Esophagus muscularis mucosa (tissue), 4 donors: ENCODE results near the gene UGT2A3. TPM values are rescaled to one million over a fixed set of nuclear protein-coding genes. Genes with fewer than 3 reads are reported as not detected.

Experiments used
- DNase-seq: peaks from one replicate; pipeline ENCODE4 v3.0.0-alpha.2; 2017; ENCODE audit errors: extremely low spot score
- H3K27ac ChIP-seq, 4 donors: fragments of 200-600 bp; sonication (generic); replicated peaks in 1 of 4; 1 replicate in 3 of 4; 2 replicates in 1 of 4; pipeline ENCODE4 v1.5.1; 2016 to 2019; ENCODE audit warnings: mild to moderate bottlenecking in 1 of 4
- H3K27me3 ChIP-seq, 4 donors: fragments of 200-600 bp; sonication (generic); one replicate each; pipeline versions ENCODE4 v1.5.1 to v1.6.0; 2016 to 2019
- H3K36me3 ChIP-seq, 4 donors: fragments of 200-600 bp; sonication (generic); one replicate each; pipeline ENCODE4 v1.5.1; 2016 to 2019
- H3K4me1 ChIP-seq, 4 donors: fragments of 200-600 bp; sonication (generic); one replicate each; pipeline ENCODE4 v1.5.1; 2016 to 2019
- H3K4me3 ChIP-seq, 4 donors: fragments of 200-600 bp; sonication (generic); 1 replicate in 2 of 4; 2 replicates in 2 of 4; pipeline ENCODE4 v1.5.1; 2016 to 2019; ENCODE audit warnings: mild to moderate bottlenecking in 4 of 4, moderate library complexity in 1 of 4
- H3K9me3 ChIP-seq, 4 donors: fragments of 200-600 bp; sonication (generic); 1 replicate in 3 of 4; 2 replicates in 1 of 4; pipeline ENCODE4 v1.5.1; 2016 to 2019
- EP300 ChIP-seq: sonication (generic); formaldehyde crosslinking; IDR thresholded peaks from one replicate; pipeline ENCODE4 v1.6.1; 2017; ENCODE audit warnings: antibody characterized with exemption
- POLR2A ChIP-seq: fragments of 450-650 bp; IDR thresholded peaks from one replicate; pipeline ENCODE4 v1.6.1; 2017; ENCODE audit warnings: antibody characterized with exemption, moderate library complexity, mild to moderate bottlenecking, low read depth
- POLR2AphosphoS5 ChIP-seq, 2 donors: sonication (generic); formaldehyde crosslinking; IDR thresholded peaks; one replicate each; pipeline ENCODE4 v1.6.1; 2017; ENCODE audit warnings: antibody characterized with exemption in 2 of 2
- WGBS: methylation state at CpG from one replicate; pipeline ENCODE4 v1.1.5; 2018; 5-methylcytosine and 5-hydroxymethylcytosine counted together
- intact Hi-C: fragments of 100-400 bp; cut with DNase I; formaldehyde crosslinking; loops from one replicate; pipeline ENCODE4 v1.15.1; 2023
- total RNA-seq, 4 donors: library from RNA; depleted of rRNA; stranded (reverse); fragments of >200 nt; gene quantifications; one replicate each; pipeline versions ENCODE4 v1.1.0 to v1.2.1, GENCODE V29; 2016
- TF ChIP-seq, protein P1 (sequence below), 3 experiments: fragments of 200-600 bp in 2 of 3; fragments of 450-650 bp in 1 of 3; sonication (generic) in 2 of 3; IDR thresholded peaks; one replicate each; pipeline ENCODE4 v1.5.1; 2017 to 2019; ENCODE audit warnings: antibody characterized with exemption in 3 of 3, mild to moderate bottlenecking in 2 of 3, moderate library complexity in 1 of 3

Gene UGT2A3
- total RNA-seq, 4 donors from 2014 or later: not detected

DNA sequence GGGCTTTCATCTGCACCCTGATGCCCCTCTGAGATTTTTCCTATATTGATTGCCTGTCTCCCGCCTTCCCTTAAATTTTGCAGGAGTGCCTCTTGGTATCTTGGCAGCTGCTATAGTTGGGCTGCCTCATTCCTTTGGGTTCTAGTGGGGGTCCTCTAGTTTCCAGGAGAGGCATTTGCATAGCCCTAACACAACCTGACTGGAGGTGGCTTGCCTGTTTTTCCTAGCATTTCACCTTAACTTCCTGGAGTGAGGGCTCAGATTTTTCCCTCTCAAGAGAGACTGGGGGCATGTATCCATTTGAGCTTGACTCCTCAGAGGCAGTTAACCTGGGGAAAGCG, 46.0 kb downstream of the UGT2A3 start:
- Histone ChIP-seq H3K9me3 (no peaks in the 10 kb centered on the region), H3K27ac (peak overlapping the region in 1 of 4 donors; percentile 18), H3K27me3 (no peaks in the 10 kb centered on the region), H3K36me3 (no peaks in the 10 kb centered on the region), H3K4me1 (peaks cover 0 to 21% (median 18%) of the 10 kb centered on the region in 4 donors), H3K4me3 (peak overlapping the region; percentile 22 to 43 (median 26))
- intact Hi-C loops: no loop called here
- DNase-seq: no peak
- TF ChIP-seq, protein P1, sequence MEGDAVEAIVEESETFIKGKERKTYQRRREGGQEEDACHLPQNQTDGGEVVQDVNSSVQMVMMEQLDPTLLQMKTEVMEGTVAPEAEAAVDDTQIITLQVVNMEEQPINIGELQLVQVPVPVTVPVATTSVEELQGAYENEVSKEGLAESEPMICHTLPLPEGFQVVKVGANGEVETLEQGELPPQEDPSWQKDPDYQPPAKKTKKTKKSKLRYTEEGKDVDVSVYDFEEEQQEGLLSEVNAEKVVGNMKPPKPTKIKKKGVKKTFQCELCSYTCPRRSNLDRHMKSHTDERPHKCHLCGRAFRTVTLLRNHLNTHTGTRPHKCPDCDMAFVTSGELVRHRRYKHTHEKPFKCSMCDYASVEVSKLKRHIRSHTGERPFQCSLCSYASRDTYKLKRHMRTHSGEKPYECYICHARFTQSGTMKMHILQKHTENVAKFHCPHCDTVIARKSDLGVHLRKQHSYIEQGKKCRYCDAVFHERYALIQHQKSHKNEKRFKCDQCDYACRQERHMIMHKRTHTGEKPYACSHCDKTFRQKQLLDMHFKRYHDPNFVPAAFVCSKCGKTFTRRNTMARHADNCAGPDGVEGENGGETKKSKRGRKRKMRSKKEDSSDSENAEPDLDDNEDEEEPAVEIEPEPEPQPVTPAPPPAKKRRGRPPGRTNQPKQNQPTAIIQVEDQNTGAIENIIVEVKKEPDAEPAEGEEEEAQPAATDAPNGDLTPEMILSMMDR (IDR thresholded peaks at IDR 0.05): no peak
- TF ChIP-seq POLR2A: no peak
- no peak for TF ChIP-seq POLR2AphosphoS5 (IDR thresholded peaks at IDR 0.05)
- no peak for TF ChIP-seq EP300
- WGBS: 73% methylated on average over 2 of the region's 2 CpGs

DNA sequence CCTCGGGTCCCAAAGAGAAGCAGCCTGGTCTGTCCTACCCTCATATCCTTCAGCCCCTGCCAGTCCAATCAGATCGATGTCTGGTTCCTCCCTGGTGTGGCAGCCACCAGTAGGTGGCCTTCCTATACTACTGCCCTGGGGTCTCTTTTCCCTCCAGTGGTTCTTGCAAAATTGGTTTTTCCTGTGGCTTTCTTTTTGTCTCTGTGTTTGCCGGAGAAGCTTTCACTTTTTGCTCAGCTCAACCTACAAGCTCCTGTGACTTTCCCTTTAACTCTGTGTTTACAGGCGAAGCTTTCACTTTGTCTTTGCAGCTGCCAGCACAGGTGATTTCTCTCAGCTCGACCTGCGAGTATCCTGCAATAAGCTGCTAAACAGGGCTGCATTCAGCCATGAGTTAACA, 46.8 kb downstream of the UGT2A3 start:
- Histone ChIP-seq H3K4me1 (peaks cover 0 to 21% (median 18%) of the 10 kb centered on the region in 4 donors), H3K9me3 (no peaks in the 10 kb centered on the region), H3K27ac (peak overlapping the region in 1 of 4 donors; percentile 40), H3K27me3 (no peaks in the 10 kb centered on the region), H3K4me3 (peak overlapping the region in 2 of 4 donors; percentile 1 to 33), H3K36me3 (no peaks in the 10 kb centered on the region)
- 48% methylated on average over 6 of the region's 6 CpGs for WGBS
- TF ChIP-seq POLR2A (no peak), EP300 (no peak)
- TF ChIP-seq, protein P1 (IDR thresholded peaks at IDR 0.05): no peak
- intact Hi-C loops: no loop called here
- DNase-seq: no peak

DNA sequence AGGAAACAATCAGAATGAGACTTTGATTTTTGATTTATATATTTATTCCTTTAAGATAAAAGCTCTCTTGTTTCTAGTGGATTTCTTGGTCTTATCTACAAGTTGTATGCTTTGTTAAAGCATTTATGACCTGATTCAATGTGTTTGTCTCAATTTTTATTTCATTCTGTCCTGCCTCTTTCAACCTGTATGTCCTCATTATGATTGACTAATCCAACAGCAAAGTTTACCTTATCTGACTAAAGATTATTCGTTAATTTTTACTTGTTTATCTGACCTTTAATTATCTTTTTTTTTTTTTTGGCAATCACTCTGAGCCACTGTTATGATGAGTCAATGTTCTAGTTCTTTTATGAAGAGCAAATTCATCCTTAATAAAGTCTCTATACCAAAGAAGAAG, 54.9 kb downstream of the UGT2A3 start:
- Histone ChIP-seq H3K27ac (no peak overlapping the region), H3K27me3 (no peaks in the 10 kb centered on the region), H3K4me3 (no peak overlapping the region), H3K36me3 (no peaks in the 10 kb centered on the region), H3K4me1 (no peaks in the 10 kb centered on the region), H3K9me3 (no peaks in the 10 kb centered on the region)
- intact Hi-C loops: no loop called here
- no peak for DNase-seq
- WGBS: 71% methylated on average over 1 of the region's 1 CpG
- TF ChIP-seq POLR2AphosphoS5 (IDR thresholded peaks at IDR 0.05): no peak

DNA sequence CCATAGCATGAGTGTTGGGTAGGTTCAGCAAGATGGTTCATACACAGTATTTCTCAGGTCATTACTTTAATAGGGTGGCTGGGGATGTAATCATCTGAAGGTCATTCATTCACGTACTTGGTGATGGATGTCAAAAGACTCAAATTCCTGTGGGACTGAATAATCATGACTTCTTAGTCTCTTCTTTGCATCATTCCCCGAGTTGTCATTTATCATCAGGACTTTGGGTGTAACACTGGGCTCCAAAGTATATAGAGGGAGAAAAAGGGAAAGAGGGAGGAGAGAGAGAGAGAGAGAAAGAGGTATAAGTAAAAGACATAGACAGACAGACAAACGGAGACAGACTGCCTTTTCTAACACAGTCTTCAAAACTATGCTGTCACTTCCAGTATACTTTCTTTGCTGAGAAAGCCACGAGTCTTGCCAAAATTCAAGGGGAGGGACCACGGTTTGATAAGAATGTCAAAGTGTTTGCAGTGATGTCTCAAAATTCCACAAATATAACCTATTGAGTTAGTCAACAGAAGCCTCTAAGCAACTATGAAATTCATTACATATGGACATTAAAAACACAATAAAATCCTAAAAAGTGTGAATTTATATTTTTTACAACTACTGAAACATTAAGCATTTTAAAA, 55.9 kb downstream of the UGT2A3 start:
- WGBS: 67% methylated on average over 5 of the region's 5 CpGs
- H3K4me3 ChIP-seq: no peak overlapping the region
- TF ChIP-seq, protein P1 (IDR thresholded peaks at IDR 0.05): no peak
- no peak for TF ChIP-seq POLR2AphosphoS5 (IDR thresholded peaks at IDR 0.05)
- no peak for TF ChIP-seq EP300
- TF ChIP-seq POLR2A: no peak
- no peaks in the 10 kb centered on the region for H3K27me3 ChIP-seq
- H3K9me3 ChIP-seq: no peaks in the 10 kb centered on the region
- no peaks in the 10 kb centered on the region for H3K36me3 ChIP-seq
- no peak overlapping the region for H3K27ac ChIP-seq
- no peak for DNase-seq
- H3K4me1 ChIP-seq: no peaks in the 10 kb centered on the region
- intact Hi-C loops: no loop called here

DNA sequence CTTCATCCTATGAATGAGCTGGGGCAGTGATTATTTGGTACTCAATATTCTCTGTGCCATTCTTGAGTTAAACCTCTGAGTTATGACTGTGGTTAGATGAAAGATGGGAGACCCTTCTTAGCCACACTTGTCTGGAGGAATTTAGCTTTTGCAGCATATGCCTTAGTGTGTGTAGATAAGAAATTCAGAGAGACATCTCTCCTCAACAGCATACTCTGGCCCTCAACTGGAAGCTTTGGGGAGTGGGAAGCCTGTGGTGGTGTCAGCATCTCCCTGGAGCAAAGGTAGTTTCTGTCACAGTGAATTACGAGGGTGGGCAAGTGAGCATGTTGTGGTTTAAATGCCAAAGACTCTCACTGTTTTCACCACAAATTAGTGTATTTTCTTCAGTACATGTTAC, 58.7 kb downstream of the UGT2A3 start:
- Histone ChIP-seq H3K27me3 (no peaks in the 10 kb centered on the region), H3K9me3 (no peaks in the 10 kb centered on the region), H3K4me1 (no peaks in the 10 kb centered on the region), H3K4me3 (no peak overlapping the region), H3K27ac (no peak overlapping the region), H3K36me3 (no peaks in the 10 kb centered on the region)
- intact Hi-C loops: no loop called here
- TF ChIP-seq, protein P1 (IDR thresholded peaks at IDR 0.05): no peak
- TF ChIP-seq EP300 (no peak), POLR2AphosphoS5 (IDR thresholded peaks at IDR 0.05) (no peak)
- DNase-seq: no peak
- WGBS: 79% methylated on average over 1 of the region's 1 CpG
